Endometrial microvascular endothelial cells (primary cell): ENCODE results near the gene YIF1B. TPM values are rescaled to one million over a fixed set of nuclear protein-coding genes. Genes with fewer than 3 reads are reported as not detected.
"Not testable (repeated sequence)": the region's sequence is repeated elsewhere in the genome, so short reads cannot be mapped to it uniquely, and the experiment has no call there.

Experiments used
- in situ Hi-C: cut with HindIII; loops from 2 replicates; pipeline ENCODE4 v1.10.0; 2017; ENCODE audit warnings: low sequenced_read_pairs, low pct_unique_long_range_greater_than_20kb; ENCODE audit errors: inconsistent ontology term
- total RNA-seq: library from RNA; depleted of rRNA; stranded (reverse); fragments of >200 nt; gene quantifications from one replicate; pipeline ENCODE4 v1.2.3, GENCODE V29; 2015; ENCODE audit errors: inconsistent ontology term

YIF1B gene
- total RNA-seq, 1 donor from 2014 or later: 88.4 TPM

DNA sequence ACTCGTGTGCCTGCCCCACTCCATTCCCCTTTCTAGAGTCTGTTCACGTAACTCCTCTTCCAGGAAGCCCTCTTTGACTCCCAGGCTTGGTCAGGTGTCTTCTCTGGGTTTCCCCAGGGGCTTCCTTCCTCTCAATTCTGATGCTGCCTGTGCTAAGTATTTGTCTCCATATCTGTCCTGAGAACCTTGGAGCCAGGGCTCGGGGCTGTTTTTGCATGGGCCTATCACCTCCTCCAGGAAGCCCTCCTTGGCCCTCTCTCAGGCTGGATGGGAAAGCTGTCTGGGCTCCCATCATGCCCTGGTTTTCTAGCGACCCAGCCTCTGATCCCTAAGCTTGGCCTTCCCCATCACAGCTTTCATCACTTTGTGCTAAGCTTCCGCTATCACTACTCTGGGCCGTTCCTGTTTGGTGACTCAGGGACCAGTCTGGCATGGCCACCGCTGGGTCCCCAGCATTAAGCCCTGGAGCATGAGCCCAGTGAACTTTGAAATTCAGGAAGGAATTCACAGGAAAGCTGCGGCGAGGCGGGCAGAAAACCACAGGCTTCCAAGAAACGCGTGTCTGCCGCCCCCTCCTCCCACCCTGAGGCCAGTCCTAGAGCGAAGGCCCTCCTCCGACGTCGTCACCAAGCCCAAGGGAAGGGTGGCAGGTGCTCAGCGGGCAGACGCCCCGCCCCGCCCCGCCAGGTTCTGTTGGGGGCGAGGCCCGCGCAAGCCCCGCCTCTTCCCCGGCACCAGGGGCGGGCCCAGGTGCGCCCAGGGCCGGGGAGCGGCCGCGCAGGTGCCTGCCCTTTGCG, 51.9 kb downstream of the YIF1B start:
- in situ Hi-C loops: no loop called here

DNA sequence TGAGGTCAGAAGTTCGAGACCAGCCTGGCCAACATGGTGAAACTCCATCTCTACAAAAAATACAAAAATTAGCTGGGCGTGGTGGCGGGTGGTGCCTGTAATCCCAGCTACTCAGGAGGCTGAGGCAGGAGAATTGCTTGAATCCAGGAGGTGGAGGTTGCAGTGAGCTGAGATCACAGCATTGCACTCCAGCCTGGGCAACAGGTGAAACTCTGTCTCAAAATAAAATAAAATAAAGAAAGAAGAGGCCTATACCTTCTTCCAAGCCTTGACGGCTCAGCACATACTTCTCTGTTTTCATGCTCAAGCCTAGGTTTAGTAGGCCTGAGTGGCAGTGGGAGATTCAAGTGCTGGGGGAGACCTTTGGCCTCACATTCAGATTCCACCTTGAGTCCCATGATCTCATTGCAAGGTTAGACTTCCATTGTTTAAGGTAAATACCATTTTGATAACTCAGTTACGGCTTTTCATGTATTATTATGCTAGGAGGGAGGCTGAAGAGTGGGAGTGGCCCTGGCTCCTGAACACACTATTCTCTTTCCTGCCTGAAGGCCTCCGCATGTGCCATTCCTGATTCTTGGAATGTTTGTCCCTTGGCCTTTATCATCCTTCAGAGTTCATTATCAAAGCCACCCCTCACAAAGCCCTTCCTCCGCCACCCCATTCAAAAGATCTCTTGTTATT, 53.0 kb downstream of the YIF1B start:
- in situ Hi-C loops: no loop called here

DNA sequence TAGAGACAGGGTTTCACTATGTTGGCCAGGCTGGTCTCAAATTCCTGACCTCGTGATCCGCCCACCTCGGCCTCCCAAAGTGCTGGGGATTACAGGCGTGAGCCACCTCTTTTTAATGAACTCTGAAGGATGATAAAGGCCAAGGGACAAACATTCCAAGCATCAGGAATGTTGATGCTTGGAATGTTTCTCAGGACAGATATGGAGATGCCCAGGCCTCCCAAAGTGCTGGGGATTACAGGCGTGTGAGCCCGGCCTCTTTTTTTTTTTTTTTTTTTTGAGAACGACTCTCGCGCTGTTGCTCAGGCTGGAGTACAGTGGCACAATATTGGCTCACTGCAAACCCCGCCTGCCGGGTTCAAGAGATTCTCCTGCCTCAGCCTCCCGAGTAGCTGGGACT, 53.8 kb downstream of the YIF1B start:
- in situ Hi-C loops: not testable (repeated sequence)

DNA sequence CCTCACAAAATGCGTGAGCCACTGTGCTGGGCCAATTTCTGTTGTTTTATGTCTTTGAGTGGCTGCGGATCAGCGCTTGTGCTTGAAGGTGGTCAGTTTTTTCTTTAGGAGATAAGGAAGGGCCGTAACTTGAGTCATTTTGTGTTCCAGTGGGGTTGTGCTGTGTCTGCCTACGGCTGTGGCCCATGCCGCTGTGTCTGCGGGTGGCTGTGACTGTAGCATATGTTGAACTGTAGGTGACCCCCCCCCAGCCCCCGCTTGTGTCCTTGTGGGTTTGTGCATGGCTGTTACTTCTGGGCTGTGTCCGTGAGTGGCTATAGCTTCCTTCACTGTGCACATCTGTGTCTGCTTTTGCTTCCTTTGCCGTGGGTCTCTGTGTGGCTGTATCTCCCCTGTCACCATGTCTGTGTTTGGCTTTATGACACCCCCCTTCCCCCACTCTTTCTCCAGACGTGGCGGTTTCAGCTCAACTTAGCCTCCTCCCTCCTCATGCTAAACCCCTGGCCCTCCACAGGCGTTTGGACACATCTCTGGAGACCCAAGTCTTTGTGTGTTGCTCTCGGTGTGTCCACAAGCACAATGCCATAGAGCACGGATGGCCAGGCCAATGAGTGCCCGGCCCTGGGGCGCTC, 60.2 kb downstream of the YIF1B start:
- in situ Hi-C loops: no loop called here

DNA sequence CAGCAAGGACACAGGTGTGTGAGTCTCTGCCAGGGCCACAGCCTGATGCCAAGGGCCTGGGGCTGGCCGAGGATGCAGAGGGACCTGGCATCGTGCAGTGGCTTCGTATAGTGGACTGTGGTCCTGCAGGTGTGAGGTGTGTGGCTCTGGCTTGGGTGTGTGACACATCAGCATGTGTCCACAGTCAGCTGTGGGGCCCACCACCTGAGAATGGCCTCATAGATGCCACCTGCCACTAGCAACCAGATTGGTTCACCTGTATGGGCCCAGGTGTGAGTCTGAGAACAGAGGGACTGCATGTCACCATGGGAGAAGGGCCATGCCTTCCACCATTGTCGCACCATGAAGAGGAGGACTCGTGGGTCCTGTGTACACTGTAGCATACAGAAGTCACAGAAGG, 62.0 kb downstream of the YIF1B start:
- in situ Hi-C loops: no loop called here

Other genes starting within 250 kb of the YIF1B start
- 14.9 TPM for gene DPF1, start 91.7 kb downstream of the YIF1B start, total RNA-seq
- gene PPP1R14A, start 59.6 kb downstream of the YIF1B start, total RNA-seq: not detected
- not detected for gene SPINT2, start 51.4 kb downstream of the YIF1B start, total RNA-seq
- gene C19orf33, start 11.7 kb downstream of the YIF1B start, total RNA-seq: 7.7 TPM
- 1.8 TPM for gene KCNK6, start 3.9 kb upstream of the YIF1B start, total RNA-seq
- not detected for gene CATSPERG, start 19.9 kb upstream of the YIF1B start, total RNA-seq
- 395 TPM for gene PSMD8, start 58.6 kb upstream of the YIF1B start, total RNA-seq
- 1.1 TPM for gene GGN, start 72.1 kb upstream of the YIF1B start, total RNA-seq
- gene SPRED3, start 72.8 kb upstream of the YIF1B start, total RNA-seq: 7.0 TPM
- gene FAM98C, start 87.1 kb upstream of the YIF1B start, total RNA-seq: 12.9 TPM
- gene RASGRP4, start 110.3 kb upstream of the YIF1B start, total RNA-seq: not detected
- not detected for gene RYR1, start 117.7 kb upstream of the YIF1B start, total RNA-seq